OCI-LY3 (cell line): Measurements from ENCODE around the gene DNAH11.

Source experiments
- EZH2phosphoT487 ChIP-seq: fragments of 200-600 bp; shearing (Covaris generic); IDR thresholded peaks from 2 replicates; pipeline ENCODE4 v1.6.1; 2018; ENCODE audit warnings: antibody characterized with exemption, mixed run types, low read depth
- TF ChIP-seq, protein P1 (sequence below): fragments of 200-600, 300-600 bp; sonication (generic); IDR thresholded peaks from 2 replicates; pipeline ENCODE4 v1.5.1; 2014; ENCODE audit warnings: antibody characterized with exemption, low read length, low read depth

GRCh38 chr7:21771266-21771665 is 228.4 kb downstream of the DNAH11 start:
- TF ChIP-seq, protein P1, sequence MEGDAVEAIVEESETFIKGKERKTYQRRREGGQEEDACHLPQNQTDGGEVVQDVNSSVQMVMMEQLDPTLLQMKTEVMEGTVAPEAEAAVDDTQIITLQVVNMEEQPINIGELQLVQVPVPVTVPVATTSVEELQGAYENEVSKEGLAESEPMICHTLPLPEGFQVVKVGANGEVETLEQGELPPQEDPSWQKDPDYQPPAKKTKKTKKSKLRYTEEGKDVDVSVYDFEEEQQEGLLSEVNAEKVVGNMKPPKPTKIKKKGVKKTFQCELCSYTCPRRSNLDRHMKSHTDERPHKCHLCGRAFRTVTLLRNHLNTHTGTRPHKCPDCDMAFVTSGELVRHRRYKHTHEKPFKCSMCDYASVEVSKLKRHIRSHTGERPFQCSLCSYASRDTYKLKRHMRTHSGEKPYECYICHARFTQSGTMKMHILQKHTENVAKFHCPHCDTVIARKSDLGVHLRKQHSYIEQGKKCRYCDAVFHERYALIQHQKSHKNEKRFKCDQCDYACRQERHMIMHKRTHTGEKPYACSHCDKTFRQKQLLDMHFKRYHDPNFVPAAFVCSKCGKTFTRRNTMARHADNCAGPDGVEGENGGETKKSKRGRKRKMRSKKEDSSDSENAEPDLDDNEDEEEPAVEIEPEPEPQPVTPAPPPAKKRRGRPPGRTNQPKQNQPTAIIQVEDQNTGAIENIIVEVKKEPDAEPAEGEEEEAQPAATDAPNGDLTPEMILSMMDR = no peak
- TF ChIP-seq EZH2phosphoT487 = no peak
